ENCODE data around the gene ELP5. TPM values are rescaled to one million over a fixed set of nuclear protein-coding genes. Genes with fewer than 3 reads are reported as not detected.

The ELP5 gene
- total and polyA plus RNA-seq, 2 of the 4 experiments (the other 2 are of a cell fraction): 39.3 to 46.6 TPM

DNA sequence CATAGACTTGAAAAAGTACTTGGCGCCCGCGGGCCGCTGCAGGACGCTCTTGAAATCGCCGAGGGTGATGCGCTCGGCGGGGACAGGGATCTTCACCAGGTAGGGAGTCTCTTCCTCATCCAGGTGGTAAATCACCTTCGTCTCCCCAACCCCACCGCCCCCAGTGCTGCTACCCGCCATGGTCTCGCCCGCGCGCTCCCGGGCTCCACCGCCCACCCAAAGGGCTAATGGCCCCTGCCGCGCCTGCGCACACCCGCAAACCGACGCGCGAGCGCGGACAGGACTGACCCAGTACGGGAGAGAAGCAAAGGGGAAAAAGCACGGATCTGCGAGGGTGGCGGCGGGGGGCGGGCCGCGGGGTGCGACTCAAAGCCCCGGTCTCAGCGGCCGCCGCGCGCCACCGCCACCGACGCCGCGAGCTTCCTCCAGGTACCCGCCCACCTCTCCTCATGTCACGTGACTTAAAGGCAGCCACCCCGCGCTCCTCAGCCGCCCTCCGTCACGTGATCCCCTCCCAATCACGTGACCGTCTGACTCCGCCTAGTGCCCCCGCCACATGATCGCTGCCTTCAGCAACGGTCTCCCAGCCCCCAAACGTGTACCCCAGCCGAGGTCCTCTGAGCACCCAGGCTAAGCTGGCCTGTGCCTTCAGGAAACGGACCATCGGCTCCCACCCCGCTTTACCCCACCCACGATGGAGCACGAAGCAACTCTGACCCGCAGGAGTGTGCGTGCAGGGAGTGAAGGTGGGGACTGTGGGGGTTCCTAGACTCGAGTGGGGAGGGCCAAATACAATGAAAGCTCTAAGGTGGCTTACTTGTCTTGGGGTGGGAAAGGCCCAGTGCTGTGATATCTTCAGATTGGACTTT, 17.7 kb upstream of the ELP5 start, which contains the start of gene DVL2:
DVL2 (minus strand) TSS at position 435 of the 869 bp plus-strand sequence; CDS start at position 180, 255 bp downstream.
- peak within 1 kb of the TSS; percentile 99 for H2AK9ac ChIP-seq (replicated peaks; ENCODE audit: low read depth, low read length, poor library complexity)
- H3K4me2 ChIP-seq (ENCODE audit: low read depth, low read length): peak within 1 kb of the TSS; percentile 97
- H2BK20ac ChIP-seq (ENCODE audit: low read depth, low read length): no peak within 1 kb of the TSS
- H3K27ac ChIP-seq (ENCODE audit: insufficient read depth, low read length): peak within 1 kb of the TSS; percentile 92
- dilution Hi-C loops (cut with HindIII; ENCODE audit: low sequenced_read_pairs, unreplicated experiment) (no loop called here), intact Hi-C loops (cut with micrococcal nuclease) (loop anchor here (2.0 kb wide), 1 partner anchor 14 kb away; no protein-coding TSS in a partner anchor), in situ Hi-C loops (cut with MboI; ENCODE audit: low sequenced_read_pairs) (loop anchor here (25.0 kb wide), 1 partner anchor 928 kb away; the partner anchor contains the start of genes PER1 and VAMP2)
- H3K18ac ChIP-seq (ENCODE audit: low read depth, low read length): peak within 1 kb of the TSS; percentile 77
- peaks cover 5% of the 10 kb centered on the region for H3K4me1 ChIP-seq (ENCODE audit: control insufficient read depth, insufficient read depth, low read length)
- peak within 1 kb of the TSS; percentile 92 for H2BK5ac ChIP-seq (ENCODE audit: low read depth, low read length, poor library complexity, severe bottlenecking)
- peak within 1 kb of the TSS; percentile 69 to 87 for H4K8ac ChIP-seq (ENCODE audit: low read depth in 2 of 2, low read length in 2 of 2)
- H4K5ac ChIP-seq (ENCODE audit: low read depth, low read length): peak within 1 kb of the TSS; percentile 90
- H3K23ac ChIP-seq (ENCODE audit: low read depth, low read length): peak within 1 kb of the TSS; percentile 99
- H3K9ac ChIP-seq (ENCODE audit: low read depth, low read length): peak within 1 kb of the TSS; percentile 99
- peak within 1 kb of the TSS; percentile 94 for H3K4me3 ChIP-seq (ENCODE audit: insufficient read depth, low read depth, low read length)
- H3K27me3 ChIP-seq (ENCODE audit: control insufficient read depth, insufficient read depth, low read length): no peaks in the 10 kb centered on the region
- peak within 1 kb of the TSS; percentile 40; the same call in 1 of the 2 replicates for H2BK120ac ChIP-seq (ENCODE audit: low read depth, low read length)
- peaks cover 53% of the 10 kb centered on the region for H4K20me1 ChIP-seq (ENCODE audit: insufficient read depth, low read length)
- peak within 1 kb of the TSS; percentile 97 for H2AFZ ChIP-seq (replicated peaks; ENCODE audit: low read length, poor library complexity)
- ChIA-PET CTCF (no interaction called here), POLR2A (ENCODE audit: unreplicated experiment) (interaction anchor here (1.0 kb wide), 2 partner anchors 10 to 13 kb away, joined by 3 to 4 read pairs; no protein-coding TSS in a partner anchor)
- peak within 1 kb of the TSS; percentile 86 for H3K56ac ChIP-seq (ENCODE audit: extremely low read depth, insufficient read depth, low read length)
- H4K91ac ChIP-seq (ENCODE audit: insufficient read depth, low read depth, low read length): peak within 1 kb of the TSS; percentile 91
- H2AK5ac ChIP-seq (ENCODE audit: low read depth, low read length): peak within 1 kb of the TSS; percentile 97
- H3K14ac ChIP-seq (replicated peaks; ENCODE audit: low read depth, low read length): peak within 1 kb of the TSS; percentile 99
- WGBS, 2 experiments (ENCODE audit: extremely low coverage in 2 of 2, insufficient read length in 1 of 2): 1% methylated on average over 19 of the region's 72 CpGs; no CpG with 5 or more reads in 1 of the 2 experiments
- peaks cover 9% of the 10 kb centered on the region for H3K9me1 ChIP-seq (ENCODE audit: insufficient read depth, low read length)
- peaks cover 36% of the 10 kb centered on the region for H3K36me3 ChIP-seq (ENCODE audit: control insufficient read depth, insufficient read depth, low read length)
- H3K79me1 ChIP-seq (ENCODE audit: low read depth in 1 of 2, low read length in 2 of 2): peaks cover 15 to 78% of the 10 kb centered on the region in 2 experiments
- no peak for TF ChIP-seq RAD21 (IDR thresholded peaks at IDR 0.05; ENCODE audit: low read length)
- TF ChIP-seq, protein P1, sequence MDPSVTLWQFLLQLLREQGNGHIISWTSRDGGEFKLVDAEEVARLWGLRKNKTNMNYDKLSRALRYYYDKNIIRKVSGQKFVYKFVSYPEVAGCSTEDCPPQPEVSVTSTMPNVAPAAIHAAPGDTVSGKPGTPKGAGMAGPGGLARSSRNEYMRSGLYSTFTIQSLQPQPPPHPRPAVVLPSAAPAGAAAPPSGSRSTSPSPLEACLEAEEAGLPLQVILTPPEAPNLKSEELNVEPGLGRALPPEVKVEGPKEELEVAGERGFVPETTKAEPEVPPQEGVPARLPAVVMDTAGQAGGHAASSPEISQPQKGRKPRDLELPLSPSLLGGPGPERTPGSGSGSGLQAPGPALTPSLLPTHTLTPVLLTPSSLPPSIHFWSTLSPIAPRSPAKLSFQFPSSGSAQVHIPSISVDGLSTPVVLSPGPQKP (IDR thresholded peaks at IDR 0.05; ENCODE audit: borderline replicate concordance, low read depth, low read length): no peak
- no peak; the same call in none of the 2 replicates for TF ChIP-seq MXI1 (IDR thresholded peaks at IDR 0.05; ENCODE audit: borderline replicate concordance, low read depth, low read length)
- peak; percentile 100 for TF ChIP-seq FOS (IDR thresholded peaks at IDR 0.05; ENCODE audit: low read depth, low read length)
- peak; percentile 88; the same call in 1 of the 2 replicates for TF ChIP-seq MAZ (IDR thresholded peaks at IDR 0.05; ENCODE audit: borderline replicate concordance, low read depth, low read length)
- peak; percentile 95 for TF ChIP-seq BHLHE40 (IDR thresholded peaks at IDR 0.05; ENCODE audit: low read depth, low read length)
- no peak for TF ChIP-seq CEBPB (IDR thresholded peaks at IDR 0.05; ENCODE audit: low read depth, low read length)
- TF ChIP-seq SMC3 (IDR thresholded peaks at IDR 0.05; ENCODE audit: low read depth, low read length): no peak
- TF ChIP-seq MAFK (IDR thresholded peaks at IDR 0.05; ENCODE audit: low read depth, low read length): no peak
- TF ChIP-seq RFX5 (IDR thresholded peaks at IDR 0.05; ENCODE audit: low read depth, low read length): no peak
- TF ChIP-seq POLR2A (IDR thresholded peaks at IDR 0.05; ENCODE audit: low read depth, low read length): no peak; the same call in 1 of the 2 replicates
- TF ChIP-seq, protein P2, sequence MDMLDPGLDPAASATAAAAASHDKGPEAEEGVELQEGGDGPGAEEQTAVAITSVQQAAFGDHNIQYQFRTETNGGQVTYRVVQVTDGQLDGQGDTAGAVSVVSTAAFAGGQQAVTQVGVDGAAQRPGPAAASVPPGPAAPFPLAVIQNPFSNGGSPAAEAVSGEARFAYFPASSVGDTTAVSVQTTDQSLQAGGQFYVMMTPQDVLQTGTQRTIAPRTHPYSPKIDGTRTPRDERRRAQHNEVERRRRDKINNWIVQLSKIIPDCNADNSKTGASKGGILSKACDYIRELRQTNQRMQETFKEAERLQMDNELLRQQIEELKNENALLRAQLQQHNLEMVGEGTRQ (IDR thresholded peaks at IDR 0.05; ENCODE audit: low read depth, low read length): peak; percentile 100
- 0 out of 3 replicates have a peak within 1 kb of the TSS, but pooled peaks have one; percentile 2 for H2BK15ac ChIP-seq (ENCODE audit: low read depth, low read length)
- ATAC-seq (ENCODE audit: low read depth): peak; percentile 52
- peak within 1 kb of the TSS; percentile 98 for H3K4ac ChIP-seq (ENCODE audit: low read depth, low read length)
- no TSS peak for BruUV-seq (replicated peaks)
- no peaks in the 10 kb centered on the region for H3K9me3 ChIP-seq (ENCODE audit: control insufficient read depth, insufficient read depth, low read length)
- DNase-seq: peak; percentile 94
